ENCODE results near the gene MINDY4.

MINDY4 gene

GRCh38 chr7:30900803-30901362 lies 129.7 kb downstream of the MINDY4 start:
- DNase-seq (ENCODE audit: low read depth, low spot score) = no peak

- DNase-seq (ENCODE audit: low read depth, low spot score) = no peak
These were observed 130.6 kb downstream of the MINDY4 start for GRCh38 chr7:30901856-30902255.

- DNase-seq (ENCODE audit: low read depth, low spot score) = no peak
These were observed 131.2 kb downstream of the MINDY4 start for GRCh38 chr7:30902466-30902865.

GRCh38 chr7:30903146-30903545 lies 131.9 kb downstream of the MINDY4 start:
- DNase-seq (ENCODE audit: low read depth, low spot score) = no peak

GRCh38 chr7:30904561-30904960 lies 133.3 kb downstream of the MINDY4 start:
- DNase-seq (ENCODE audit: low read depth, low spot score) = no peak

GRCh38 chr7:30905078-30906012 lies 134.1 kb downstream of the MINDY4 start:
- DNase-seq (ENCODE audit: low read depth, low spot score) = no peak

- no peak for DNase-seq (ENCODE audit: low read depth, low spot score)
These were observed 134.8 kb downstream of the MINDY4 start for GRCh38 chr7:30906014-30906413.

- DNase-seq (ENCODE audit: low read depth, low spot score) = no peak
These were observed 135.5 kb downstream of the MINDY4 start for GRCh38 chr7:30906515-30907240.

GRCh38 chr7:30907527-30908267 lies 136.5 kb downstream of the MINDY4 start:
- DNase-seq (ENCODE audit: low read depth, low spot score) = no peak

GRCh38 chr7:30908681-30909080 lies 137.5 kb downstream of the MINDY4 start:
- peak; percentile 25 for DNase-seq (ENCODE audit: low read depth, low spot score)

GRCh38 chr7:30909431-30909830 lies 138.2 kb downstream of the MINDY4 start:
- DNase-seq (ENCODE audit: low read depth, low spot score) = no peak

GRCh38 chr7:30910411-30911073 lies 139.3 kb downstream of the MINDY4 start:
- DNase-seq (ENCODE audit: low read depth, low spot score) = no peak

GRCh38 chr7:30911133-30911532 lies 139.9 kb downstream of the MINDY4 start:
- no peak for DNase-seq (ENCODE audit: low read depth, low spot score)

GRCh38 chr7:30911561-30911969 lies 140.3 kb downstream of the MINDY4 start, which contains the start of gene AQP1:
AQP1 (plus strand) TSS chr7:30911853; CDS start chr7:30911910, 57 bp downstream.
- no peak for DNase-seq (ENCODE audit: low read depth, low spot score)

- no peak for DNase-seq (ENCODE audit: low read depth, low spot score)
These were observed 141.0 kb downstream of the MINDY4 start for GRCh38 chr7:30912021-30912730.

GRCh38 chr7:30912731-30912985 lies 141.4 kb downstream of the MINDY4 start:
- DNase-seq (ENCODE audit: low read depth, low spot score) = no peak

GRCh38 chr7:30912986-30913811 lies 142.0 kb downstream of the MINDY4 start:
- DNase-seq (ENCODE audit: low read depth, low spot score) = no peak

GRCh38 chr7:30913821-30914515 lies 142.8 kb downstream of the MINDY4 start:
- DNase-seq (ENCODE audit: low read depth, low spot score) = no peak

GRCh38 chr7:30914596-30914995 lies 143.4 kb downstream of the MINDY4 start:
- no peak for DNase-seq (ENCODE audit: low read depth, low spot score)

All from iPS DF 19.7 (cell line).